HG03159 (cell line): ENCODE results near the gene PANX2.

Source experiments
- ATAC-seq: cut with Tn5 transposase; IDR thresholded peaks from one replicate; pipeline ENCODE4 v1.9.1; 2021; ENCODE audit warnings: mild to moderate bottlenecking, moderate library complexity; ENCODE audit not compliant: unreplicated experiment

Gene PANX2

GRCh38 chr22:50169774-50170341 lies 673 bp upstream of the PANX2 start:
- ATAC-seq: no peak

DNA sequence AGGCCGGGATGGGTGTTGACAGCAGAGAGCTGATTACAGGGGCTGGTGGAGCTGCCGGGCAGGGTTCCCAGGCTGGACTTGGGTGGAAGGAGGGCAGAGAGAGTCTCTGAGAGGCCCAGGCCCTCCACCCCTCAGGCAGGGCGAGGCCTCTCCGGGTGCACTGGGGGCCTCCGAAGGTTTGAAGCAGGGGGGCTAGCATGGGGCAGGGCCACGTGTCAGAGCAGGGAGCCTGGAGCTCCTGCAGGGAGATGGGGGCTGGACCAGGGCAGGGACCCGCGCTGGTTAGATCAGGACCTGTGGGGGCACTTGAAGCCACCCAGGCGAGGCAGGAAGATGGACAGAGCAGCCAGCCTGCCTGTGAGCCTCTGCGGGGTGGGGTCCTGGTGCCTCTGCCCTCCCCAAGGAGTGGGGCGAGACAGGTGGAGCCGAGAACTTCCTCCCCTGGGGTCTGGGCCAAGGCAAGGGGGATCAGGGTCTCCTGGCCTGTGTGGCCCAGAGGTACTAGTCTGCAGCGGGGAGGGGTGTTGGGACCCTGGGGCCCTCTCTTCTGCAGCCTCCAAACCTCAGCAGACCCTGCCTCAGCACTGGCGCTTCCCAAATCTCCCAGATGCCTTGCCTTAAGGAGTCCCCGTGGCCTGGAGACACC lies 911 bp downstream of the PANX2 start:
- no peak for ATAC-seq

- ATAC-seq: no peak
Measured at GRCh38 chr22:50171965-50172421, 1.5 kb downstream of the PANX2 start.

DNA sequence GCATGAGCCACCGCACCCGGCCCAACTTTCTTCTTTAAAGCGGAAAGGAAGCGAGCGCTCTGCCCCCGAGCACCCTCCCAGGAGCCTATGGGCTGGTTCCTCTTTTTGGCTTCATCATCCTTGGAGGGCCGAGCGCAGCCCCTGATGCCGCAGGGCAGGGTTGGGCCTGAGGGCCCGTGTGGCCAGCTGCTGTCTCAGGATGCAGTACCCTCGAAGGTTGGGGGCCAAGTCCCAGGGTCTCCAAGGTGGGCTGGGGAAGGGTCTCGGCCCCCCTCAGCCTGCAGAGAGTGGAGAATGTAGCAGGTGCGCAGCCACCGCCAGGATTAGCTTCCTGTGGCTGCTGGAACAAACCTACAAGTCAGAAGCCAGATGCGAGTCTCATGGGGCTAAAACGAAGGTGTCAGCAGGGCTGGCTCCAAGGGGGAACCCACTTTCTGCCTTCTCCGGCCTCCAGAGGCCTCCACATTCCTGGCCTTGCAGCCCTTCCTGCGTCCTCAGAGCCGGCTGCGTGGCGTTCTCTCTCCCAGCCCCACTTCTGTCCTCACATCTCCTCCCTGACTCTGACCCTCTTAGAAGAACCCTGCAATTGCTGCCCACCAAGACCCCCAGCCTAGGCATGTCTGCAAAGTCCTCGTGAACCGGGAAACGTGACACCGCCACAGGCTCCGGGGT lies 2.9 kb downstream of the PANX2 start:
- ATAC-seq: no peak

GRCh38 chr22:50173983-50174355 lies 3.4 kb downstream of the PANX2 start:
- no peak for ATAC-seq

DNA sequence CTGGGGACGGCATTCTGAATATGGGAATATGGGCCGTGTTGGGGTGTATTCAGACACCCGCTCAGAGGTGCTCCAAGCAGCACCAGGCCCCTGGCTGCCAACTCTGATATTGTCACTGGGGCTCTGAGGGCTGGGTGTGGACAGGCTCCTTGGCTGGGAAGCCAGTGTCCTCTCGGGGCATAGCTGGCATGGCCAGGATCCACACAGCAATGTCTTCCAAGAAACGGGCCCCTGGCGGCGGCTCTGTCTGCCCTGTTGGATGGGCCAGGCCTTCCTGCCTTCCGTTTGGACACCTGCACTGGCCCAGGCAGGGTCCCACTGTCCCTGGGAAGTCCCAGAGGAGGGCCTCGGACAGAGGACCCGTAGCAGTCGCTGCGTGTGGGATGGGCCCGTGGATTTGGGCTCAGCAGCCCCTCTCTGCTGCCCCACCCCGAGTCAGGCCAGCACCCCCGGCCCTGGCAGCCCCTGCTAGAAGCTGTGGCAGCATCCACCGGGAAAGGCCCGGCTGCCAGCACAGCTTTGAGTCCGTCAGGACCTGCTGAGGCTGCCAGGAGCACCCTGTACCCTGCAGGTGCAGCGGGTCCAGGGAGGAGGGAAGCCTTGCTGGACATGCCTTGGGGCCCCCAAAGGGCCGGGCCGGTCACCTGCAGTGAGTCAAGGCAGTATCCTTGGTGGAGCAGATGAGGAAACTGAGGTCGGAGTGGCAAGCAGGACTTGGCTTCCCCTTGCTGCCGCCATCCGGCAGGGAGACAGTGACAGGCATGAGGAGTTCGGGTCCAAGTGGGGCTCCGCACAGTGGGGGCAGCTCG lies 4.1 kb downstream of the PANX2 start:
- no peak for ATAC-seq

- ATAC-seq: no peak
Measured at GRCh38 chr22:50175191-50175461, 4.6 kb downstream of the PANX2 start.

GRCh38 chr22:50175921-50176849 lies 5.7 kb downstream of the PANX2 start:
- ATAC-seq: no peak

DNA sequence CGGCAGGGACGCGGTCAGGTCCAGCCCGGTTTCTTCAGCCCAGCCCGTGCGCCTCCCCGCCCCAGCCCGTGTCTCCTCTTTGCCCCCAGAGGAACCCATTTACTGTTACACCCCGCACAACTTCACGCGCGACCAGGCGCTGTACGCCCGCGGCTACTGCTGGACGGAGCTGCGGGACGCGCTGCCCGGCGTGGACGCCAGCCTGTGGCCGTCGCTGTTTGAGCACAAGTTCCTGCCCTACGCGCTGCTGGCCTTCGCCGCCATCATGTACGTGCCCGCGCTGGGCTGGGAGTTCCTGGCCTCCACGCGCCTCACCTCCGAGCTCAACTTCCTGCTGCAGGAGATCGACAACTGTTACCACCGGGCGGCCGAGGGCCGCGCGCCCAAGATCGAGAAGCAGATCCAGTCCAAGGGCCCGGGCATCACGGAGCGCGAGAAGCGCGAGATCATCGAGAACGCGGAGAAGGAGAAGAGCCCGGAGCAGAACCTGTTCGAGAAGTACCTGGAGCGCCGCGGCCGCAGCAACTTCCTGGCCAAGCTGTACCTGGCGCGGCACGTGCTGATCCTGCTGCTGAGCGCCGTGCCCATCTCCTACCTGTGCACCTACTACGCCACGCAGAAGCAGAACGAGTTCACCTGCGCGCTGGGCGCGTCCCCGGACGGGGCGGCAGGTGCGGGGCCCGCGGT lies 6.5 kb downstream of the PANX2 start:
- ATAC-seq: no peak

GRCh38 chr22:50177537-50178470 lies 7.3 kb downstream of the PANX2 start:
- no peak for ATAC-seq

- ATAC-seq: no peak
Measured at GRCh38 chr22:50178471-50178864, 7.9 kb downstream of the PANX2 start.

DNA sequence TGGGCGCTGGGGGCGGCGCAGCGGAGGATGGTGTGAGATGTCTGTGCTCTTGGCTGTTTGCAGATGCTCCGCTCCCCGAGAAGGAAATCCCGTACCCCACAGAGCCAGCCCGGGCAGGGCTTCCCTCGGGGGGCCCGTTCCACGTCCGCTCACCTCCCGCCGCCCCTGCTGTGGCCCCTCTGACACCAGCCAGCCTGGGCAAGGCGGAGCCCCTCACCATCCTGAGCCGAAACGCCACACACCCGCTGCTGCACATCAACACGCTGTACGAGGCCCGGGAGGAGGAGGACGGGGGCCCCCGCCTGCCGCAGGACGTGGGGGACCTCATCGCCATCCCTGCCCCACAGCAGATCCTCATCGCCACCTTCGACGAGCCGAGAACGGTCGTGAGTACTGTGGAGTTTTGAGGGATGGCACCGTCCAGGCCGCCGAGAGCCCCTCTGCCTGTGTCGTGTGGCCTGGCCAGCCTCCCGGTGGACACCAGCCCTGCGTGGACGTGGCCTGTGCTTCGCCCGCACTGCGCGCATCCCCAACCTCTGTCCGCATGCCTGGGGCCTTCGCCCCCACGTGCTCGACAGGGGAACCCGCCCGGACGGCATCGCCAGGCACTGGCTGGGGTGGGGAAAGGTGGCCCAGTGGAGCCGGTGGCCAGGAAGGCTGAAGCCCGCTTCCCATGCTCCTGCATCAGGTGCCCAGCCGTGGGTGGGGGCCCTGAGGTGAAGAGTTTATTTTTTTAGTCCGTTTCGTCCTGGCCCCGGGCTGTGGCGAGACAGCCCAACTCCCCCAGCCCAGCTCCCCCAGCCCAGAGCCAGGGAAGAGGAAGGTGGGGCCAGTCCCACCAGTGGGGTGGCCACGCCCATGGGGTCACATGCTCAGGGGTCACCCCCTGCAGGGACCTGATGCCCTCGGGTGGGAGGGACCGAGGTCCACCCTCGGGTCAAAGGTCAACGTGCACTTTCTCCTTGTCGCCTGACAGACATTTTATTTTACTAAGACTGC lies 8.6 kb downstream of the PANX2 start:
- no peak for ATAC-seq

DNA sequence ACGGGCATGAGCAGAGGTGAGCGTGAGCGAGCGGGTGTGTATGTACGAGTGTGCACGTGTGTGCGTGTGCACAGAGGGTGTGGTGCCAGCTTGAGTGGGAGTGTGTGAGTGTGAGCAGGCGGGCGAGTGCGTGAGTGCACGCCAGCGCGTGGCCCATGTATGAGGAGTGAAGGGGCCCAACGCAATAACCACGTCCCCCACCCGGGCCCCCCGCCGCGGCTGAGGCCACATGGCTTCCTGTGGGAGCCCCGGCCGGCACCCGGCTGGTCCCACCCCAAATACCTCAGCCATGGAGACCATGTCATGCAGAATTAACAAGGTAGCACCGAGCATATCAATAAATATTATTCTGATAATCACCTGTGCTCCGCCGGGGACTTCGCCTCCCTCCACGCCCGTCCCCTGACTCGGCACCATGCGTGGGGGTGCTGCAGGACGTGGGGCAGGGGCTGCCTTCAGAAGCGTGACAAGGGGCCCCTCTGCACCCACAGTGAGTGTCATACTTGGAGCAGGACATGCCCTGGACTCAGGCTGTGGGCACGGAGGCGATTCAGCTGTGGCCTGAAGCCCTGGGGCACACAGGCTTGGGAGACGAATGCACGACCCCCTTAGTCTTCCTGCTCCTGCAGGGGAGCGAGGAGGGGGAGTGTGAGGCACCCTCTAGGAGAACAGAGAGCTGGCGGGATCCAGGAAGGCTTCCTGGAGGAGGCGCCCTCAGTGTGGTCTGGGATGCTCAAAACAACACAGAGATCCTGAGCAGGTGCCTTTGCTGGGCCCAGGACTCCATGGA lies 9.6 kb downstream of the PANX2 start:
- ATAC-seq: no peak

DNA sequence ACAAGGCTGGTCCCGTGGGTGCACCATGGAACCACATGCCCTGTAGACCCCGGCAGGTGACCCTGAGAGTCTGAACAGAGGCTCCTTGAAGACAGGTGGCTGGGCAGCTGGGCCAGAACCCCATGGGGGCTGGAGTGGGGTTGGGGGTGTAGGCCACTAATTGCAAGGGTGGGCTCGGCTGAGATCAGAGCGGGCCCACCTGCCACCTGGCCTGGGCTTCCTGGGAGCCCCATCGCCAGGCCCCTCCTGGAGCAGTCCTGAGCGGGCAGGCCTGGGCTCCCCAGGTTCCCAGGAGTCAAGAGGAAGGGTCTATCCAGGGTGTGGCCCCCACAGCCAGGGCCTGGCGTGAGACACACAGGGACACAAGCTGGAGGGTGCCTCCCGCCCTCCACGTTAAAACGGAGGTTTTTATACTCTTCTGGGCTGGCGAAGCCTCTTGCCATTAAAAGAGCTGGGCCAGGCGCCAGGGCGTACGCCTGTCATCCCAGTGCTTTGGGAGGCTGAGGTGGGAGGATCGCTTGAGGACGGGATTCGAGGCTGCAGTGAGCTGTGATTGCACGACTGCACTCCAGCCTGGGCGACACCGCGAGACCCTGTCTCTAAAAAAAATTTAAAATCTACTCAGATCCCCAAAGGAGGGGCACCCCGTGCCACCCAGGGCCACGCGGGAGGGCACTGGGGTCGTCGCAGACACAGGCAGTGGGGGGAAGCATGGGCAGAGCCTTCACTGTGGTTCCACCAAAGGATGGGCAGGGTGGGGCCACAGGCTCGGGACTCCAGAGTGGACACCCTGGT lies 10.4 kb downstream of the PANX2 start:
- ATAC-seq: no peak

DNA sequence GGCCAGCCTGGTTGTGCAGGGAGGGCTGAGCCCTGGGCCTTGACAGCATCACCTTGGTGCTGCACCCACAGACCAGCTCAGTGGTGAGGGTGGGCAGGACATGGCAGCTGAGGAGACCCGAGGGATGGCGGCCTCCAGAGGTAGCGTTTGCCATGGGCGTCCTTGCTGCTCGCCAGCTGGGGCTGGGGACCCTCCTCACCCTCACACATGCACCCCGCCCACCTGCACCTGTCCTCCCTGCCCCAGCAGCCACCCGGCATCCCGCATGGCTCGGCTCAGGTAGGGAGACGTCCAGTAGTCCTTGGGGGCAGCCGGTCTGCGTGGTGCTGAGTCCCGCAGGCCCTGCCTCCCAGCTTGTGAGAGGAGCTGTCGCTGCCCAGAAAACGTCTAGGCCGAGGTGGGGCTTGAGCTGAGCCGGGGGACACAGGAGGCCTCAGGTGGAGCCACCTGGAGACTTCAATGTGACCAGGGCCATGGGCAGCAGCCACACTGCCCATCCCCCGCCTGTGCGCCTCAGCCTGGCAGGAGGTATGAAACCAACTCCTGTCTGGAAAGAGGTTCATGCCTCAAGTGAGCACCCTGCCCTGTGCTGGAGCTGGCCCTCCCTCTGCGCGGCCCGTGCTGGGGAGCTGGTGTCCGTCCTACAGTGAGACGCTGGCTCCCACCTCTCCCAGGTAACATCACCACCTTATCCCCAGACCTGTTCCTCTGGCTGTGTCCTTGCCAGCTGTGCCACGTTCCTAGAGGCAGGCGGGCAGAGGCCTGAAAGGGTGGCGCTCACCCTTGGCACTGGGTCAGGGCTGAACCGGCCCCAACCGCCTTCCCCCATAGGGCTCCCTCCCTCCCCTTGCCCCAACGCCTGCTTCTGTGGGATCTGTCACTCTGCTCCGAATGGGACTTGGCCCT lies 11.9 kb downstream of the PANX2 start:
- no peak for ATAC-seq
